Endometrium (tissue), 2 donors: ENCODE measurements around the gene NRG3.

Experiments
- FAIRE-seq: peaks from 2 replicates; lab custom pipeline; 2012; peaks lifted over from hg19 to GRCh38; lab: Jason Lieb, UNC
- donor health status: control.
- donor health status: control.

The NRG3 gene

DNA sequence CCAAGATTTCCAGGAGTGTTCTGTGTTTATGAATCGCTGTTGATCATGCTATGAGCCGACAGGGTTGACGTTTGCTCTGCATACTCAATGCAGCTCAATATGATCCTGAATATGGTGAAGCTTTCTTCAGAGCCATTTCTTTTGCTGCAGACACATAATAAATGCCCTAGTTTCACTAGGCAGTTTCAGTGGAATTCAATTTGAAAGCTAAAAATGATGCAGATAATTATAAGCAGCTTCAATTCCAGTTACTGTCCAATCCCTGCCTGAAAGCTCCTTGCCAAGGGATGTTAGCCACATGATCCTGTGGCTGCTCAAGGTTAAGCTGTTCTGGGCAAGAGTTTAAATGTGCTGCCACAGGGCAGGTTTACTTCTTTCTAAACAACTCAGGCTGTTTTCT, 805.6 kb downstream of the NRG3 start:
- FAIRE-seq: no peak

DNA sequence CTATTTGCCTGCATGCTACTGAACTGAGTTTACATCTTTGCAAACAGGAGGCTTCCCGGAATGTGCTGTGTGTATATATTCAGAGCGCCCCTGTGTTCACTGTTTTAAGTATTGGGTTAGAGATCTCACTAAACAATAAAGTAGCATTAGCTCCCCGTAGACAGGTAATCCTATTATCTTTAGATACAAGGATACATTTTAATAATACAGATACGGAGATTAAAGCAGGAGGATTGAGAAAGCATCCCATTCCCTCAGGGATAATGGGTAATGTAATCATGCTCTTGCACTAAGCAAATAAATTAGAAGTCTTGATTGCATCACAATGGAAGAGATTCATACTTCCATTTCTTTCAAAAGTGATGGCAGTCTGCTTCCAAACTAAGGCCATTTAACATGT, 809.0 kb downstream of the NRG3 start:
- FAIRE-seq: no peak

DNA sequence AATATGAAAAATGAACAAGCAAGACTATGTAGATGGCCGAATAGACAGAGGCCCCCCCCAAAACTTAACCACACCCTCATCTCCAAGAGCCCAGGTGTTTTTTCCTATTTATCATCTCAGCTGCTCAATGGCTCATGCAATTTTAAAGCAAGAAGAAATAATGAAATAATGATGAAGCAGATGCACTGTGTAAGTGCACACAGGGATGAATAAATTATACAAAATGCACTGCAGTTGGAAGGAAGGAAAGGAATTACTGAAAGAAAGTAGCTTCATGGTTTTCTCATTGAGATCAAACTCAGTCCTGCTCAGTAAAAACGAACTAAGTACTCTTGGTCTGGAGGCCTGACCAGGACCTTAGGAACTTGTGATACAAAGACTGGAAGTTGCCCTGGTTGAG, 810.1 kb downstream of the NRG3 start:
- FAIRE-seq: no peak

DNA sequence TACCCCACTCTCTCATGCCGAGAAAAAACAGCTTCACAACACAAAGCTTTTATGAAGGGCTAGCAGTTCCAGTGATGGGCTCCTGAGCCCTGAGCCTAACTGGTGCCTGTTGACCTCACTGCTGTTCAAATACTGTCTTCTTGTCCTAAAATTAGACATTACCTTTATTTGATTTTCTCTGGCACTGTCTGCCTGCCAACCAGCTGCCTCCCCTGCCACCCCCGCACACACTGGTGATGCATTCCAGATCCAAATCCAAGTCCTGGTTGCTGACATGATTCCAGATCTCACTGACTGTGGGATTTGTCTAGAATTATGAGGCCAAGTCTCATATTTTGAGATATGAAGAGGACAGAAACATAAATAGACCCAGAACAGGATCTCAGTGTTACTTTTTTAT, 816.2 kb downstream of the NRG3 start:
- FAIRE-seq: no peak

DNA sequence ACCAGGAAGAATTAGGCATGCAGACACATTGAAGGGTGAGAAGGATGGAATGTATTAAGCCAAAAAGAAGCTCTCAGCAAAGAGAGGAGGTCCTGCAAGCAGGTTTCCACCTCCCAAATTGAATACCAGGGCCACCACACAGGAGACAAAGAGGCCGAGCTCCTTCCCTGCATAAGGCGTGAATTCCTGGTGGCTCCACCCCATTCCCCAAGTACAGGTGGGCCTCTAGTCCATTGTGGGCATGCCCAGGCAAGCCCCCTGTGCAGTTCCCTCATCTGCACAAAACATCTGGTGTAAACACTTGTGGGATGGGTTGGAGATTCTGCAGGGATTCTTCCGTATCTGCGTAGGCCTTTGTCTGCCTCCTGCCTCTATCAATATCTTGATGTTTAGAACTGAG, 817.5 kb downstream of the NRG3 start:
- FAIRE-seq: no peak

DNA sequence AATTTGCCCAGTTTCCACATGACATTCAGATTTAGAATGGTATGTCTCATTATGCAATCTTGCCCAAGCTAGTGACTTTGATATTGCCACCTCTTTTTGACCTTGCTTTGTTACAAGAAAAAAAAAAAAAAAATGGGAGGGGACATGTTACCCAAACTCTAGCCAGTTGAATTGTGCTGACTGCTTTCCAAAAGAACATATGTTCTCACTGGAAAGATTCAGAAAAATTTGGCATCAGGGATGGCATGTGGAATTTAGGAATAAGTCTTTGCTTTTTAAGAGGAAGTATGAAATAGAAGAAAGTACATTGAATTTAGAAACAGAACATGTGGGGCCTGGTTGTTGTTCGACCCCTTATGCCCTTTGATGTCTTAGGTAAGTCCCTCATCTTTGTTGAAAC, 846.8 kb downstream of the NRG3 start:
- no peak for FAIRE-seq

DNA sequence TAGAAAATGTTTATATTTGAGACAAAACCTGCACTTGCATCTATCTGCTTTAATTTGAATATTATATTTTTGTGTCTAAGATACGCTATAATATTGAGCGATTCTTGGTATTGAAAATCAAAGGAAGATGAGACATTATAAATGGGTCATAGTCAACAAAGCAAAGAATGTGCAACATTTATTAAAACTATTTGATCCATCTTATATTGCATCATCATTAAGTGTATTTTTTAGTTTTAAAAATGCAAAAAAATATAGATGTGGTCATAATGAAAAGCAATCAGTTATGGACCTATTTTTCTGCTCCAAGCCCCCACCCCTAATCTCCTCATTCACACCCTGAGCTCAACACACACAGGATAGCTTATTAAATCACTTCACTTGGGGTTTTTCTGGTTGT, 847.3 kb downstream of the NRG3 start:
- FAIRE-seq: no peak

DNA sequence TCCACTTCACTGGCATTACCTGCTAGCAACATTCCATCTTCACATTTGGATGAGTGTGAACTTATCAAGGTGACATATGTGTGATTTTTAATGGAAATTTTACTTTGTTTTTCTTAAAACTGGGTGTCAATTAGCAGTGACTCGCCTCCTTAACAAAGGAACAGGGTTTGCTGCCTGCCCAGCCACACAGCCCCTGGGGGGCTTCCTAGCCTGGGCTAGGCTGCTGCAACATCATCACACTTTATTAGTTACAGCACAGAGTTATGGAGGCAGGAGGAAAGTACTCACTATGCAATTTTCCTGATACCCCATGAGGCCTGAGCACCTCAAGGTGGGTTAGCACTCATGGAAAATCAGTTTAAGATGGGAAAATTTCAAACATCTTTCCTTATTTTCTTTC, 861.3 kb downstream of the NRG3 start:
- no peak for FAIRE-seq

DNA sequence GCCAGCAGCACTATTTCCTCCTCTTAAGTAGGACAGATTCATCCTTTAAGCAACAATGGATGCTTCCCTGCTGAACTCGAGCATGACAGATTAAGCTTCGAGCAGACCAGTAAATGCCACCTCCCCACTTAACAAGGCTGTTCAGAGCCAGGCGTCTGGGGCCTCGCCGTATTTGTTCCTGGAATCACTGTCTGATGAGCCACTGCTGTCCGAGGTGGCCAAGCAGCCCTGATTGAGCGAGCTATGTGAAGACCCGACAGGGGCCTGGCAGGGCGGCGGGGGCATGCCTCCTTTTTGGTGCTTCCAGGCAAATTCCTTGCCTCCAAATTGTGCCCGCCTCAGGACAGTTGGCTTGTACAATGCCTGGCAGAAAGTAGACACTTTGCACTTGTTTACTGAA, 862.6 kb downstream of the NRG3 start:
- FAIRE-seq: no peak

DNA sequence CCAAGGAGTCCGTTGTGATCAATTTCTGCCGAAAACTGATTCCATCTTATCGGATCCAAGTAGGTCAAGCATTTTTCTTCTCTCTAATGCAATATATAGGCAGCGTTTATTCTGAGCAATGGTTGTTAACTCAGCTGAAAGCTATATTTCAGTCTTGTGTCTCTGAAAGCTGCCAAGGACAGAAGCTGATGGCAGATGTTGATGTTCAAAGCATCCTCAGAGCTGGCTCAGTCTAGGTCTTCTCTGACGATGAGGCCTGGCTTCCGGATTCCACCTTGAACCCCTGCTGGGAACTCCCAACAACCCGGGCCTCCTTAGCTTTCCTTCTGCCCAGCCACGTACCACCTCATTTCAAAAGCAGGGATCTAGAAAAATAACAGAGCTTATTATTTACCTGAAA, 863.6 kb downstream of the NRG3 start:
- FAIRE-seq: no peak

DNA sequence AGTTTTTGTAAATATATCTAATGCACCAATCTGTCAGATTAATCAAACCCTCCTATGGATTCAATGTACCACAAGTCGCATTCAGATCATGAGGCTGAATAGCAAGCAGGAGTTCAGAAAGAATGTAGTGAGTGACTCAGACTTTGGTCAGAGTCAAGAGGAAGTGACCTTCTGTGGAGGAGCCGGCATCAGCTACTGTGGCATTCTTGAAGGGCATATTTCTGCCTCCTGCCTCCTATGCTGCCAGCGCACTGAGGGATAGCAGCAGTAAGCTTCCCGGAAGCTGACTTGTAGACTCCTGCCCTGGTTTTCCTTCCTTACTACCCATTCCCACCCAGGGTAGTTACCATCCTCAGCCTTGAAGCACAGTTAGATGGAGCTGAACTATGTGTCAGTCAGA, 867.5 kb downstream of the NRG3 start:
- FAIRE-seq: no peak

DNA sequence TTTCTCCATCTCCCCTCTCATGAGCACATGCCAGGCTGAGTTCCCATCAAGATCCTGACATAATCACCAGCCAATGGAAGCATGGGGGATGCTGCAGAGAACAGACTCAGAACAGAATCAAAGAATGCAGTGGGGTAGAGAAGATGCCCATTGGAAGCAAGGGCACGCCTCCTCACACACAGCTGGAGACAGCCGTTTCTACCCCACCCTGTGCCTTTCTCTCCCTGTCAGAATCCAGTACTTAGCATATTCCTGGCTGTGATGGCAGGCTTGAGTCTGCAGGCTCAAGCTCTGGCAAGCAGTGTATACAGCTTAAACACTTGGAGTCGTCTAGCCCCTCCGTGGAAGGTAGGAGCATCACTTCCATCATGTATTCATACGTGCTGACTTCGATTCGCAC, 867.9 kb downstream of the NRG3 start:
- no peak for FAIRE-seq

DNA sequence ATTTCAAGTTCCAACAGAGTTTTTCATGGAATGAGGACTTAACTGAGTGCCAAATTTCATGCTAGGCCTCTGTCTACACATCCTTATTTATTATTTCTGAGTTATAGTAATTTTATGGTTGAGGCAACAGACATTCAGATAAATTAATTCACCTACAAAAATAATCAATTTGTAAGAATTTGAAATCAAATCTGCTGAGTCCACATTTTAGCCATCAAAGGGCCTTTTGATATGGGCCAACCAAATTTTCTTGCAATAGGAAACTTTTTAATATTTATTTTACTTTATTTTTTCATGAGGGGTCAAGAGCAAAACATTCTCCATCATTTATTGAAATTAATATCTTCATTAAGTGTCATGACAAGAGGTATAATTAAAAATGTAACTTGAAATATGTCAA, 875.5 kb downstream of the NRG3 start:
- FAIRE-seq: no peak

DNA sequence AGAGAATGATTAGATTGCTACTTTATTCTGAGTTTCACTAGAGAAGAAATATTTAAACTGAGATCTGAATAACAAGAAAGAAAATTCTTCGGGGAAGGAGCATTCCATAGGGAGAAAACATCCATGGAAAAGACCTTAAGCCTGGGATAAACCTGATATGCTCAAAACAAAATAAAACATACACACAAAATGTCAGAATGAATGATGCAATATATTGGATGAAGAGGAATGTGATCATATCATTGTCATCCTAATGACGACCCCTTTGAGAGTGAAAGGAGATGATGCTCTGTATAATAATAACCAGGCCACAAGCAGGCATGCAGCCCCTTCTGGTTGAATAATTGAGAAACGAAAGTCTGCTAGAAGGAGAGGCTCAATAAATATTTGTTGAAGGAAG, 882.4 kb downstream of the NRG3 start:
- no peak for FAIRE-seq

DNA sequence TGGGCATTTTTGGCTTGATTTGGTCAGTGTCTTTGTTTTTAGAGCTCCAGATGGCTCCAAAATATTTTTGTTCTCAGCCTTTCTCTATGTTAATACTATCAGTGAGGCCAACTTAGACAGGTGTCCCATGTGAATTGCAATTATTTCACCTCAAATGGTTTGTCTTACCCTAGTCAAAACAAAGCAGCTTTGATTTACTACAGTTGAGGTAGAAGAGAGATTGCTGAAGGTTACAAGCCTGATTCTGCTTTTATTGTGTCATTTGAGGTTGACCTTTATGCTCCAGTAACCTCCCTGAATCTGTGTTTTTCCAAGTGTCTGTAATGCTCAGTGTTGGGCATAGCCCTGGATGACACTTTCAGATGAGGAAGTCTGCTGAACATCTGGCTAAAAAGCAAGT, 882.9 kb downstream of the NRG3 start:
- no peak for FAIRE-seq

DNA sequence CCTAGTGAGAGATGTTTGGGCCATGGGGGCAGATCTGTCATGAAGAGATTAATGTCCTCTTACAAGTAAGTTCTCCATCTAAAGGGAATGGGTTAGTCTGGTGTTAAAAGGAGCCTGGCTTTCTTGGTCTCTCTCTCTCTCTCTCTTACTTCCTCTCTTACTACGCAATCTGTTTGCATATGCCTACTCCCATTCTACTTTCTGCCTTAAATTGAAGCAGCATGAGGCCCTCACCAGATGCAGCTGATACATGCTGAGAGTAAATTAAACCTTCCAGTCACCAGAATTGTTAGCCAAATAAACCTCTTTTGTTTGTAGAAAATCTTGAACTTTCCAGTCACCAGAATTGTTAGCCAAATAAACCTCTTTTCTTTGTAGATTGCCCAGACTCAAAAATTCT, 884.1 kb downstream of the NRG3 start:
- no peak for FAIRE-seq

DNA sequence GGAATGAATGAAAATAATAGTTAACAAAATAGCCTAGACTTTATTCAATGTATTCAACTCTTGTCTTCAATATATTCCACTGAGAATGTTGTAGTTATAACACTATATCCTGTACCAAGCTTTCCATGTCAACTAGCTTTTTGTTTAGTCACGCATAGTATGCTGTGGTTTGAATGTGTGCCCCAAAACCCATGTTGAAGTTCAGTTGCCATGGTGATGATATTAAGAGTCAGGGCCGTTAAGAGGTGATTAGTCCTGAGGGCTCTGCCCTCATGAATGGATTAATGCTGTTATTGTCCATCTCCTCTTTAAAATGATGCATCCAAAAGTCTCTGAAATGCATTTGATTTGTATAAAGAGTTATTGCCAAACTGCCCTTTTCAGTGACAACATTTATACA, 887.6 kb downstream of the NRG3 start:
- no peak for FAIRE-seq

DNA sequence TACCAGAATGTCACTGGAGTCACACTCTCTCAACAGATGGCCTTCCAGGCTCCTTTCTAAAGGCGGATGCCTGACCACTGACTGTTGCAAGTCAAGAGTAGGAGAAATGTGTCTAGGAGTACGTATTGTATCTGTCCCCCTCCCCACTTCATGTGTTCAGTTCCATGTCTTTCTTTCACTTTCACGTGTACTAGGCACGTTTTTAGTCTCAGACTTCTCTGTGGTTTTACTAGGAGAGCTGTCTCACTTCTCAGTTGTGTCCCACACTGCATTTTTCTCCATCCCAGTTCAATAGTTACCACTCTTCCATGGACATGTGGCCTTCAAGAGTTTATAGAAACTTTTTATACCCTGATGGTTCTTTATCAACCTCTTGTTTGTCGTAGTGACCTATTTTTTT, 893.0 kb downstream of the NRG3 start:
- FAIRE-seq: no peak

DNA sequence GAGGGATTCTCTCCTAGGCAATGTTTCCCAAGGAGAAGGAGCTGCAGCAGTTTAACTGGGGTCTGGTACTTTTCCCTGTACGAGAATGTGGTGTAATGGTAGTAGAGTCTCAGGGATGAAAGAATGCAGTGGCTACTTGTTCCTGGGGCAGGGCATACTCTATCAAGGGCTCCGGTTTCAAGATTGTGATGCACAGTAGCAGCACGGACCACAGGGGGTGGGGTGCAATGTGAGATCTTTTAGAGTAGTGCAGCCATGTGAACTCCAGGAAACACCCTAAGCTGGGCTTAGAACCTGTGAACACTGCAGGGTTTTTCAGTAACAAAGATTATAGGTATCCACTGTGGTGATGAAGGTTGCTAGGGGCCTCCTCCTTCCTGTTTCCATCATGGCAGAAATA, 903.9 kb downstream of the NRG3 start:
- FAIRE-seq: no peak

DNA sequence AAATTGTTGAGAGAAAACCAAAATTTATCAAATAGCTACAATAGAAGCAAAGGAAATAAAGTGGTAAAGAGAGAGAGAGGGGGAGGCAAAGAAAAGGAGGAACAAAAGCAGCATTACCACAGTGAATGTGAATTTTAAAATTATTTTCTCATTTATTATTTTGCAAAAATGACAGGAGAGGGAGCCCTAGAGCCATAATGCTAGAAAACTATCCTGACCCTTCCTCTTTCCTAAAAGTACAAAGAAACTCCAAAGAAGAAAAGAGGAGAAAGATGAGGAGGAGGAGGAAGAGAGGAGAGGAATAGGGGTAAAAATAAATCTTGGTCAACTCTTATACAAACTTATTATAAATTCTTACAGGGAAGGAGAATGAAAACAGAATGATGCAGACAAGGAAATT, 921.5 kb downstream of the NRG3 start:
- FAIRE-seq: no peak

DNA sequence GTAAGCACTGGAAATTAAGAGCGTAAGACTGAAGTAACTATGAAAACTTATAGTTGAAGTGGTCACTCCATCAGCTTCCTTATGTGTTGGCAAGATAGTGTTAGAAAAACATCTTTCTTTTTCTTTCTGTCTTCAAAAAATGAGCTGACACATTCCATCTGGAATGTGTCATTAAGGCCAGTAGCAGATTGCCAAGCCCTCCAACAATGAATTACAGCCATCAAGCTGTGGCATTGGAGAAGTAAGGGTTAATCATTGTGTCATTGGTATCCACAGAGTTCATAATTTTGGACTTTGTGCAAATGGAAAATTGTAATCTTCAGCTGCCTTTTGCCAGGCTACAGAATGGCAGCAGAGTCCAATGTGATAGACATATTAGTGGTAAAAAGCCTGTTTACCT, 926.3 kb downstream of the NRG3 start:
- FAIRE-seq: no peak

DNA sequence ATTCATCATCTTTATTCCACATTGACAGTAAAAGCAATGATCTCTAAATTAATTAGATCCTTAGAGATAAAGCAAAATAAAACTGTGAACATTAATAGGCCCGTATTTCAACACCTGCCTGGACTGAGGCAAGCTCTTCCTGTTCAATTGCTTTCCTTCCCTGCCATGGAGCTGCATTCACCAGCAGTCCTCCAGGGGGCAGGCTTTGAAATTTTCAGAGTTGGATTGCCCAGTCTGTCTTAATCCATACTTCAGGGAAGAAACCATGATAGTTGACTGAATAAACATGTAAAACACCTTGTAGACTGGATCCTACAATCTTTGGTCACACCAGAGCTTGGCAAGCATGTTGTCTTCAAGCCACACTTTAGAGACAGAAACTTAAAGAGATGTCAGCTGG, 936.6 kb downstream of the NRG3 start:
- no peak for FAIRE-seq

DNA sequence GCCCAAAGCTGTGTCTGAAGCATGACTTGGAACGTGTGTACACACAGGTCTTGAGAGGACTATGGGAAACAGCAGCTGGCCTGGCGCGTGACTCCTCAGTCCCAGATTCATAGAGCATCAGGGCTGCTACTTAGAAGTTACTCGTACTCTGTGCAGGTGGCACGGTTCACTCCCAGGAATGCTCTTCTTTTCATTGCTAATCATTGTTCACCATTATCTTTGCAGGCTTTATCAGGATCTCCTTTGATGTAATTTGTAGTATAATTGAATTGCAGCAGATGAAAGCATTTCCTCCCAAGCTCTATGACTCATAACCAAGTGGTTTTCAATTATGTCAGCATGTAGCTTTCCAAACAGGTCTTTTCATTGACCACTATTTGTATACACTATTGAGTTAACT, 938.9 kb downstream of the NRG3 start:
- no peak for FAIRE-seq

DNA sequence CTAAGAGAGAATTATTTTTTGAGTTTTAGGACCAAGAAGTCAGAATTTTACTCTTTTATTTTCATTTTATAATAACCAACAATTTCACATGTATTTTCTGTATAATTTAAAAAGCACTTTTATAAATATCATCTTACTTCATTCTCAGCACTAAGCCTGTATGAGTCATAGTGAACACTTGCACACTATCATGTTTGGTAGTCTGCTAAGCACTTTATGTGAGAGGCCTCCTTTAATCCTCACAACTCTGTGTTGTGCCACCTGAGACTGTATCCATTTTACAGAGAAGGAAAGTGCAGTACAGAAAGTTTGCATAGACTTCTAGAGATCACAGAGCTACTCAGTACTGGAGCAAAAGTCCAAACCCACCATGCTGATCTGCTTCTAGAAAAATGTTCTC, 939.6 kb downstream of the NRG3 start:
- FAIRE-seq: no peak

DNA sequence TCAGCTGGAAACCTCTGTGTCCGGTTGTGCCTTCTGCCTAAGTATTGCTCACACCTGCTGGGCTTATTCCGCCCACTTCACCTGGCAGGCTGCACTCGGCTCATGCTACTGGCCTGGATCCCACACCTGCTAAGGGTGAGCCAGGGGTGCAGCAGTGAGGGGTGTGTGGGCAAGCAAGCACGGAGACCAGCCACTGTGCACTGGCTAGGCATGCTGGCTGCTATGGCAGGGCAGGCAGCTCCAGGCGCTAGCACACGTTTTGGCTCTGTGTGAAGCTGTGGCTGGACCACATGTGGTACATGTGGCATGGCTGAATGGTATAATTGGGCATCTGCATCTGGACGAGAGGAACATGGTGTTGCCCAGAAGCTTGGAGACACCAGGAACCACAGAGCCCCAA, 940.7 kb downstream of the NRG3 start:
- FAIRE-seq: no peak
